NCI-H2107 treated with DMSO at 0.1 percent for 48 hours (cell line): ENCODE results near the gene PTPN22.

Experiments
- DNase-seq: peaks from one replicate; lab custom pipeline; 2025; ENCODE audit not compliant: unreplicated experiment; lab: John Stamatoyannopoulos, UW

The PTPN22 gene

GRCh38 chr1:113765306-113766230 is 105.9 kb downstream of the PTPN22 start:
- DNase-seq, result no peak
